GM18519 (cell line): ENCODE data around the gene PAK5.
A peak's percentile ranks its signal among the peaks of the same experiment; 100 is the strongest.

ENCODE experiments used
- ATAC-seq: cut with Tn5 transposase; IDR thresholded peaks from one replicate; pipeline ENCODE4 v1.9.1; 2021; ENCODE audit warnings: mild to moderate bottlenecking, moderate library complexity; ENCODE audit not compliant: unreplicated experiment, low FRiP score

The PAK5 gene

GRCh38 chr20:9628589-9628988, 210.3 kb downstream of the PAK5 start:
- no peak for ATAC-seq

GRCh38 chr20:9628141-9628540, 210.7 kb downstream of the PAK5 start:
- ATAC-seq: no peak

DNA sequence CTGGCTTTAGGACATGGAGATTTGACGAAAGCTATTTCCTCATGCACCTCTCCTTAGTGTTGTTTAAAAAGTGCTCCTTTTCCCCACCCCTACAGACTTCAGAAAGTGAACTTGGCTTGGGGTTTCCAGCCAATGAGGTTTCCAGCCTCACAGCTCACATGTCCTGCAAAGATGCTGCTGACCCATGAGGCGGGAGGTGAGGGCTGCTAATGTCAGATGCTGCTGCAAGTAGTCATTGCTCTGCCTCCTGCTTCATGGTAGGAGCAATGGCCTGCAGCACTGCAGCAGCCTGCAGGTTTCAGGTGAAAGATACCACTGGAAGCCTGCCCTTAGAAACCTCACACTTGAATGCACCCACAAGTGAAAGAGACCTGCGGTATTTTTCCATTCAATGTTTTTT, 211.7 kb downstream of the PAK5 start:
- ATAC-seq: no peak

DNA sequence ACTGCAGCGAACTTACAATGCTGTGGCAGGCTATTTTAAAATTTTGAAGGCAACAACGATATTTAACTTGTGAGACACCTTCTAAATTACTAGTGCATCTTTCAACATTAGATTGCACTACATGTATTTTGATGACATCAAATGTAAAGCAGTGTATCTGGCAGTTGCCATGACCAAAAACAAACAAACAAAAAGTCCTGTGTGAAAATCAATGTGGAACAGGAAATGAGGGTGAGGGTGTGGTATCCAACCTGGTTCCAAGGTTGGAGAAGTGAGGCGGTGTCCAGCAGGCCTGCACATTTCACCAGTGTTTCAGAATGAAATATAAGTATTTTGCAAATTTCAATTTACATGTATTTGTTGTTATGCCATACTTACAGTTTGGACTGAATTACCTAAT, 212.5 kb downstream of the PAK5 start:
- no peak for ATAC-seq

- no peak for ATAC-seq
Measured at GRCh38 chr20:9617940-9618339, 220.9 kb downstream of the PAK5 start.

DNA sequence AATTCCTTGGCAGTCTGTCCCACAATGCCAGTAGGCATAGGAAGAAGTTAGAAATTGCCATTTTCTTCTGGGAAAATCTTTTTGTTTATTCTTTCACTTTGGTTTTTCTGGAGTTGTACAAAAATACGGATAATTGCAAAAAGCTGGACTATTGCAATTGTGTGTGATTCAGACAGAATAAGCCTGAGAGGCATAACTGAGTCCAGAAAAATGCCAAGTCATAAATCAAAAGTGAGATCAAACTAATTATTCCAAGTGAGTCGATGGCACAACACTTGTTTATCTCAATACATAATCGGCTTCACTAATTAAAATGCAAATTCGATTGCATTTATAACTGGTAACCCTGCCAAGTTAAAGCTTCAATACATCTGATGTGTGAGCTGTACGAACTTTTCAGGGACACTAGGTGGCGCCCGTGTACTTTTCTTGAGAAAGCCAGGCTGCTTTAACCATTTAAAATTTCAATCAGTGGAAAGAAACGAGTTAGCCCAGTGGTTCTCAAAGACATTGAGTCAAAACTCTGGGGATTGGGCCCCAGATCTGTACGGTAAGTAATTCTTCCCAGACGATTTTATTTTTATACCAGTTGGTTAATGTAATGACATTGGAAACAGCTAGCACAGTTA, 221.9 kb downstream of the PAK5 start:
- ATAC-seq: peak; percentile 42

DNA sequence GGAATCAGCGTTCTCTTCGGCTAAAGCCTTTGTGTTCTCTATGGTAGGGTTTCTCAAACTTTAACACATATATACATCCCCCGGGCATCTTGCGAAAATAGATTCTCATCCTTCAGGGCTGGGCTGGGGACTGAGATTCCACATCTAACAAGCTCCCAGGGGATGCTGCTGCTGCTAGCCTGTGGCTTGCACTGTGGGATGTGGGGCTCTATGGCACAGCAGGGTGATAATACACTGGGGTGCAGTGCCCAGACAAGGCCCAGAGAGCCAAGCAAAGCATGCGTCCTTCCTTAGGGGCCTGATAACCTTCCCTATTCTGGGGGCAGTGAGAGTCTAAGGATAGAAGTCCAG, 222.4 kb downstream of the PAK5 start:
- ATAC-seq: no peak

DNA sequence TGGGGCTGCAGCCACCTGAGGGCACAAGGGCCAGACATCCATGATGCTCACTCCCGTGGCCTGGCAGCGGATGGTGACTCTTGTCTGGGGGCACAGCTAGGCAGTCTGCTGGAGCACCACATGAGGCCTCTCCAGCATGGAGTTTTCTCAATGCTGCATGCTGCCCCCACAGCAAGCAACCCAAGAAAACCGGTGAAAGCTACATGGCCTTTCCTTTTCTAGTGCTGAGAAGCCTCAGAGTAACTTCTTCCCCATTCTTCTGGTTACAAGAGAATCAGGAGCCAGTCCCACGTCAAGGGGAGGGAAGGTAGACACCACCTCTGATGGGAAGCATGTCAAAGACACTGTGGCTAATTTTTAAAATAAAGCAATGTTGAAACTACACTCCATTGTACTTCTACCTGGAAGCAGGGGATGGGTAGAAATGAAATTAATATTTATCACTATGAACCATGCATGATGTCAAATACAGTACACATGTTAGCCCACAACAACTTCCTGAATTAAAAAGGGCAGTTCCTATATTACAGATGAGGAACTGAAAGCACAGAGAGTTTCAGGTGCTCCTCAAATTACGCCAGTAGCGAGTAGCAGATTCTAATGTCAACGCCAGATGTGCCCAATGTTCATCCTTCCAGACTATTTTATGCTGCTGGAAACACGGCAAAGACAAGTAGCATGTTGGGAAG, 223.0 kb downstream of the PAK5 start:
- ATAC-seq: peak; percentile 99

DNA sequence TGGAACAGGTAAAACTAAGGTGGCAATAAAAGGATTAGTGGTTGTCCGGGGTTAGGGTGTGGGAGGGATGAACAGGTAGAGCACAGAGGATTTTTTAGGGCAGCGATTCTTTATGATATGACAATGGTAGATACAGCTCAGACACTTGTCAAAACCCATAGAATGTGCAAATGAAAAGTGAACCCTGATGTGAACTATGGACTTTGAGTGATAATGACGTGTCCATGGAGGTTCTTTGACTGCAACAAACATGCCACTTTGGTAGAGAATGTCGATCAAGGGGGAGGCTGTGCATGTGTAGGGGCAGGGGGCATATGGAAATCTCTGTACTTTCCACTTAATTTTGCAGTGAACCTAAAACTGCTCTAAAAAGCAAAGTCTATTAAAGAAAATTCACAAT, 223.8 kb downstream of the PAK5 start:
- no peak for ATAC-seq

GRCh38 chr20:9613871-9614270, 225.0 kb downstream of the PAK5 start:
- no peak for ATAC-seq

GRCh38 chr20:9611921-9612320, 227.0 kb downstream of the PAK5 start:
- no peak for ATAC-seq

GRCh38 chr20:9610665-9611064, 228.2 kb downstream of the PAK5 start:
- no peak for ATAC-seq

GRCh38 chr20:9609887-9610502, 228.9 kb downstream of the PAK5 start:
- ATAC-seq: no peak

- no peak for ATAC-seq
Measured at GRCh38 chr20:9608639-9609340, 230.1 kb downstream of the PAK5 start.

DNA sequence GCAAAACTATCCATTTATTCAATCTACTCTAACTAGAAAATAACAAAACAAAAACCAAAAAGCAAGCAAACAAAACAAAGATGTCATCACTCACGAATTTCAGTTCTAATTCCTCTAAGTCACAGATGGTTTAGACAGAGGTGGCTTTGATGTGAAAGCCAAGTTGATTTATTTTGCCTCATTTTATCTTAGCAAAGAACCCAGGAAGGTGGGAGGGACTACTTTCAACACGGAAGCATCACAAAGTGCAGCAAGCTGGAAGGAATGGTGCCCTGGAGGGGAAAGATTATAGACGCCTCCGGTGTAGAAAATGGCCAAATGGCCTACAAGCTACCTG, 236.1 kb downstream of the PAK5 start:
- no peak for ATAC-seq

GRCh38 chr20:9600562-9600961, 238.3 kb downstream of the PAK5 start:
- ATAC-seq: no peak

DNA sequence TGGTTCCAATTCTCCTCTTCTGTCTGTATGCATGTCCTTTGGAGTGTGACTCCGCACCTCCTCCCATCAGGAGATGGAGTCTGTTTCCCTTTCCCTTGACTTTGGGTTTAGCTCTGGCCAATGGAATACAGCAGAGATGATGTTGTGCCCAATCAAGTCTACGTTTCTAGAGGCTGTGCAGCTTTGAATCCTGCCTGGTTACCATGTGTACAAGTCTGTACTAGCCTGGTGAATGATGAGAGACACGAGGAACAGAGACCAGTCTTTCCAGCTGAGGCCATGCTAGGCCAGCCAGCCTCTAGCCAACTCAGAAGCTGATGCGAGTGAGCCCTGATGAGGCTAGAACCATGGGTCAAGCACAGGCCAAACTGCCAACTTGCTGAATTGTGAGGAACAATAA, 241.3 kb downstream of the PAK5 start:
- ATAC-seq: no peak

DNA sequence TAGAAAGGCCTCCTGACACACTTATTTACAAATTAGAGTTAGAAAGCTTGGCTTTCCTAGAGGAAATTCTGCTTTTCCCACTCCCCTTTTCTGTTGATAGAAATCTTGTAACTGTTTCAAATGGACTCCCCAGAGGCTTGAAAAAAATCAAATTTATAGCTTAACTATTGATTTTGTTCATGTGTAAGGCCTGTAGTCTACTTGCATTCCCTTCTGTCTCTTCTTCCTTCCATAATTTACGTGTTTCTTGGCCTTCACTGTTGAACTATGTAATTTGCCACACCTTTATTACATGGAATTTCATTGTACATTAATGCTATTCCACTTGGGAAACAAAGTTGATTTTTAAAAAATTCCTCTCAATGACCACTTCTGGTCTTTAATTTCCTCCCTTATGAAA, 243.1 kb downstream of the PAK5 start:
- ATAC-seq: no peak

DNA sequence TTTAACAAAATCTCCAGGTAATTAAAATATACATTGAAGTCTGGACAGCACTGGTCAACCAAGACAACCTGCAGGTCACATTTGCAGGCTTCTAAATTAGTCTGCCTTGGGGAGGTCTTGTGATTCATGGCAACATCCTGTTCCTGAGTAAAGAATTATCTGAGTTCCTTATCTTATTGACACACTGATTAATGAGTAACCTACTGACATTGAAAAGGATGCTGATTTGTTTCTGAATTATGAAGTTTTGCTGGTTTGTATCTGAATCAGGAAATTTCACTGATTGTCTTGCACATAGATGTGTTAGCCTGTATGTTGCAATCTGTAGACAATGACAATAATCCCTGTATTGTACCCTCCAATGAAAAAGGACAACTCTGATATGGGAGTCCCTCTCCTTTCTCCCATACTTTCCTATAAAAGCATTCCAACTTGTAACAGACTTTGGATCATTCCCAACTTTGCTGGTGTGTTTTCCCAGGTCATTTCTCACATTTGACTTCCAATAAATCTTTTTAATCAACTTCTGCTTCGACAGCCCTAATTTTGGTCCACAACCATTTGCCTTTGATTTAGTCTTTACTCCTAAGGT, 244.5 kb downstream of the PAK5 start:
- no peak for ATAC-seq

- no peak for ATAC-seq
Measured at GRCh38 chr20:9592419-9592818, 246.5 kb downstream of the PAK5 start.

DNA sequence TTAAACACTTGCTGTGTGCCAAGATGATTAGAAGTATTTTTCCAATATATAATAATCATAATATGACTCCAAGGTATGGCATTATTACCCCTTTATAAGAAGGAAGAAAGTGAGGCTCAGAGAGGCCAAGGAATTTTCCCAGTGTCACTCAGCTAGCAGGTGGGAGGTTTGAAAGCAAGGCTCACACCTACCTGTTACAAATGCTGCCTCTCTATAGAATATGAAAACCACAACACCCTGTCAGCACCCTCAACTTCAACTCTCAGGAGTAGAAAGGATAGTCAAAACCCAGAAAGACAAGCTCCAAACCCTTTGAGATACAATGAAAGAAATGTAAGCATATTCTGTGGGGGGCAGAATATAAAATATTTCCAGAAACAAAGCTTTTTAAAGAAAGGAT, 247.8 kb downstream of the PAK5 start:
- ATAC-seq: no peak
